IMR-90 (cell line): Measurements from ENCODE around the gene ABCA4. TPM values are rescaled to one million over a fixed set of nuclear protein-coding genes. Genes with fewer than 3 reads are reported as not detected.
A peak's percentile ranks its signal among the peaks of the same experiment; 100 is the strongest.

Experiments used
- ATAC-seq: fragments of 200-7000 bp; cut with Tn5 transposase; 2 replicates; pipeline ENCODE4 v1.9.1; 2020; ENCODE audit warnings: low read depth, mild to moderate bottlenecking, moderate library complexity
- BruUV-seq: library from RNA; stranded (reverse); fragments of 400-500 nt; replicated peaks from 2 replicates; lab custom pipeline; 2021; lab: Mats Ljungman, UMichigan
- CTCF ChIA-PET: fragments of 300-600 bp; formaldehyde crosslinking; extraction: SDS; loops from one replicate; lab custom pipeline; 2021; ENCODE audit warnings: antibody characterized with exemption; lab: Yijun Ruan, JAX
- POLR2A ChIA-PET: fragments of 300-600 bp; sonication (Branson Sonifier 250); formaldehyde crosslinking; loops from one replicate; lab custom pipeline; 2022; ENCODE audit warnings: antibody characterized with exemption; ENCODE audit not compliant: unreplicated experiment; lab: Charles Lee
- DNase-seq: peaks from one replicate; pipeline ENCODE4 v3.0.0; 2013
- H2AFZ ChIP-seq: replicated peaks from 2 replicates; pipeline ENCODE3; 2013; ENCODE audit warnings: low read length, mild to moderate bottlenecking; ENCODE audit not compliant: poor library complexity
- H2AK5ac ChIP-seq: 2 replicates; pipeline ENCODE4 v1.6.1; 2013; ENCODE audit warnings: low read depth, low read length, inconsistent platforms
- H2AK9ac ChIP-seq: replicated peaks from 2 replicates; pipeline ENCODE3; 2013; ENCODE audit warnings: mild to moderate bottlenecking, low read depth, low read length, moderate library complexity; ENCODE audit not compliant: poor library complexity
- H2BK120ac ChIP-seq: 2 replicates; pipeline ENCODE4 v1.6.1; 2013; ENCODE audit warnings: low read depth, low read length, inconsistent platforms
- H2BK15ac ChIP-seq: 3 replicates; pipeline ENCODE4 v1.6.1; 2013; ENCODE audit warnings: low read depth, low read length, inconsistent platforms
- H2BK20ac ChIP-seq: 2 replicates; pipeline ENCODE4 v1.6.1; 2013; ENCODE audit warnings: low read depth, mild to moderate bottlenecking, inconsistent platforms, low read length, moderate library complexity
- H2BK5ac ChIP-seq: 2 replicates; pipeline ENCODE4 v1.6.1; 2013; ENCODE audit warnings: mild to moderate bottlenecking, low read depth, low read length, inconsistent platforms; ENCODE audit not compliant: poor library complexity, severe bottlenecking
- H3K14ac ChIP-seq: replicated peaks from 2 replicates; pipeline ENCODE4 v1.6.1; 2013; ENCODE audit warnings: low read depth, low read length, inconsistent platforms
- H3K18ac ChIP-seq: 2 replicates; pipeline ENCODE4 v1.6.1; 2013; ENCODE audit warnings: low read depth, low read length, control low read depth
- H3K23ac ChIP-seq: 2 replicates; pipeline ENCODE4 v1.6.1; 2013; ENCODE audit warnings: low read depth, low read length, inconsistent platforms
- H3K27ac ChIP-seq: 2 replicates; pipeline ENCODE4 v1.5.1; 2013; ENCODE audit warnings: mild to moderate bottlenecking, control low read depth, low read length; ENCODE audit not compliant: insufficient read depth
- H3K27me3 ChIP-seq: 2 replicates; pipeline ENCODE4 v1.6.1; 2013; ENCODE audit warnings: low read length; ENCODE audit not compliant: control insufficient read depth, insufficient read depth
- H3K36me3 ChIP-seq: 2 replicates; pipeline ENCODE4 v1.6.1; 2013; ENCODE audit warnings: low read length, mixed read lengths; ENCODE audit not compliant: control insufficient read depth, insufficient read depth
- H3K4ac ChIP-seq: 2 replicates; pipeline ENCODE4 v1.6.1; 2013; ENCODE audit warnings: low read depth, low read length, inconsistent platforms
- H3K4me1 ChIP-seq: 2 replicates; pipeline ENCODE4 v1.6.1; 2013; ENCODE audit warnings: low read length, mixed read lengths; ENCODE audit not compliant: control insufficient read depth, insufficient read depth
- H3K4me2 ChIP-seq: 2 replicates; pipeline ENCODE4 v1.6.1; 2013; ENCODE audit warnings: low read depth, mild to moderate bottlenecking, control low read depth, low read length, moderate library complexity
- H3K4me3 ChIP-seq: 2 replicates; pipeline ENCODE4 v1.5.1; 2013; ENCODE audit warnings: low read depth, mild to moderate bottlenecking, control low read depth, low read length, moderate library complexity; ENCODE audit not compliant: insufficient read depth
- H3K56ac ChIP-seq: 2 replicates; pipeline ENCODE4 v1.6.1; 2013; ENCODE audit warnings: low read length, inconsistent platforms; ENCODE audit not compliant: insufficient read depth; ENCODE audit errors: extremely low read depth
- H3K79me1 ChIP-seq, 2 experiments: 2 replicates each; pipeline ENCODE4 v1.6.1; 2013; ENCODE audit warnings: low read length in 2 of 2, inconsistent platforms in 1 of 2, low read depth in 1 of 2
- H3K9ac ChIP-seq: 2 replicates; pipeline ENCODE4 v1.6.1; 2013; ENCODE audit warnings: low read depth, low read length, control low read depth
- H3K9me1 ChIP-seq: 2 replicates; pipeline ENCODE4 v1.6.1; 2013; ENCODE audit warnings: low read length, inconsistent platforms; ENCODE audit not compliant: insufficient read depth
- H3K9me3 ChIP-seq: 2 replicates; pipeline ENCODE4 v1.6.1; 2013; ENCODE audit warnings: low read length; ENCODE audit not compliant: control insufficient read depth, insufficient read depth
- H4K20me1 ChIP-seq: 2 replicates; pipeline ENCODE4 v1.6.1; 2013; ENCODE audit warnings: low read length, inconsistent platforms; ENCODE audit not compliant: insufficient read depth
- H4K5ac ChIP-seq: 2 replicates; pipeline ENCODE4 v1.6.1; 2013; ENCODE audit warnings: mild to moderate bottlenecking, low read depth, low read length, control low read depth
- H4K8ac ChIP-seq, 2 experiments: 2 replicates each; pipeline ENCODE4 v1.6.1; 2013; ENCODE audit warnings: low read depth in 2 of 2, low read length in 2 of 2, control low read depth in 1 of 2, inconsistent platforms in 1 of 2
- H4K91ac ChIP-seq: 2 replicates; pipeline ENCODE4 v1.6.1; 2013; ENCODE audit warnings: low read depth, low read length, inconsistent platforms; ENCODE audit not compliant: insufficient read depth
- ELK1 ChIP-seq: fragments of 150-350 bp; IDR thresholded peaks from 2 replicates; pipeline ENCODE4 v1.6.1; 2016; ENCODE audit warnings: low read depth, mild to moderate bottlenecking, low read length, moderate library complexity, borderline replicate concordance
- WGBS, 2 experiments: methylation state at CpG; one replicate each; pipeline versions ENCODE4 v1.1.5 to v1.1.7; 2013; ENCODE audit warnings: missing lambda C conversion rate in 2 of 2; ENCODE audit not compliant: insufficient read length in 1 of 2; ENCODE audit errors: extremely low coverage in 2 of 2; 5-methylcytosine and 5-hydroxymethylcytosine counted together
- dilution Hi-C: fragments of 300-500 bp; cut with HindIII; formaldehyde crosslinking; loops from one replicate; pipeline ENCODE4 v1.14.3; 2018; ENCODE audit warnings: low sequenced_read_pairs; ENCODE audit not compliant: unreplicated experiment
- in situ Hi-C: fragments of 300-500 bp; cut with MboI; formaldehyde crosslinking; loops from 3 replicates; pipeline ENCODE4 v1.14.3; 2019; ENCODE audit warnings: low sequenced_read_pairs, inconsistent platforms, mixed read lengths
- intact Hi-C: fragments of 100-400 bp; cut with micrococcal nuclease; formaldehyde crosslinking; loops from 2 replicates; pipeline ENCODE4 v1.10.0; 2022
- polyA plus RNA-seq, 3 experiments: library from polyadenylated mRNA; depleted of rRNA; stranded (reverse); fragments of >200 nt; gene quantifications; 2 replicates each; pipeline ENCODE4 v1.2.3, GENCODE V29; 2012; ENCODE audit warnings: low replicate concordance in 1 of 3
- total RNA-seq: library from RNA; depleted of rRNA; stranded (reverse); fragments of >200 nt; gene quantifications from 2 replicates; pipeline ENCODE4 v1.2.3, GENCODE V29; 2012
- TF ChIP-seq, protein P1 (sequence below): conservative IDR thresholded peaks from 2 replicates; pipeline ENCODE4 v1.5.1; 2012; ENCODE audit warnings: mild to moderate bottlenecking, low read depth, low read length, improper control_type of control experiment

ABCA4 gene
- total and polyA plus RNA-seq, 2 of the 4 experiments (the other 2 are of a cell fraction) = under 0.01 to 0.36 TPM

DNA sequence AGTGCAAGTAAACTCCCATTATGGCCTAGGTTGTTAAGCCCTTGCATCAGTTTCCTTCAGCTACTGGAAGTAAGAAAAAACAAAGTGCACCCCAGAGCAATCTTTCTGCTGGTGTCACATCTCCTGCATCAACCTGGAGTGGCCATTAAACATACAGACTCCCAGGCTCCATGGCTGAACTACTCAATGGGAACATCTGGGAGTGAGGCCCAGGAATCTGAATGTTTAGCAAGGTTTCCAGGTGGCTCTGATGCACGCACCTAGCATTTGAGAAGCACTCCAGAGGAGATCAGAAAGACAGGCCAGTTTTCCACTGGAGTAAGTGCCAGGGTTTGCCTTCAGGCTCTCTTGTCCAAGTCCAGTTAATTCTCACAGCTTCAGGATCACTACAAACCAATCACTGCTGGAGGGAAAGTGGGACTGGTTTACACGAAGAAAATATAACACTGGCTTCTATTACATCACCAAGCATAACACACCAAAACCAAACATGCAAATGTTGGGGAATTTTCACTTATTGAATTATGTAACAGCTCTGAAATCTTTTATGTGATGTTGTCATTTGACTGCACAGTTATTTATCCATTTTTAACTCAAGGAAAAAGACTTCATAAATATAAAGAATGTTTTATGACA lies 22.3 kb upstream of the ABCA4 start:
- Histone ChIP-seq H3K4ac (no peak overlapping the region), H3K4me1 (peaks cover 4% of the 10 kb centered on the region; the same call in 1 of the 2 replicates), H4K91ac (no peak overlapping the region), H3K27ac (no peak overlapping the region), H3K56ac (no peak overlapping the region), H3K18ac (no peak overlapping the region; the same call in 1 of the 2 replicates), H2AK9ac (no peak overlapping the region), H4K20me1 (no peaks in the 10 kb centered on the region), H2BK15ac (no peak overlapping the region), H3K9ac (no peak overlapping the region), H3K9me1 (no peaks in the 10 kb centered on the region), H3K27me3 (no peaks in the 10 kb centered on the region; the same call in 1 of the 2 replicates), H3K9me3 (no peaks in the 10 kb centered on the region), H4K5ac (no peak overlapping the region), H3K4me2 (no peak overlapping the region), H3K23ac (no peak overlapping the region), H2AFZ (no peak overlapping the region), H3K79me1 (no peaks in the 10 kb centered on the region), H3K4me3 (no peak overlapping the region), H4K8ac (no peak overlapping the region), H3K36me3 (no peaks in the 10 kb centered on the region), H3K14ac (no peak overlapping the region), H2AK5ac (no peak overlapping the region), H2BK5ac (no peak overlapping the region), H2BK20ac (no peak overlapping the region), H2BK120ac (no peak overlapping the region)
- DNase-seq (peak; percentile 38), ATAC-seq (peak; percentile 49)
- in situ Hi-C loops (no loop called here), intact Hi-C loops (loop anchor here (5.0 kb wide), 1 partner anchor 36 kb away; no protein-coding TSS in a partner anchor), dilution Hi-C loops (no loop called here)
- ChIA-PET CTCF (interaction anchor here (0.9 to 1.4 kb wide), 2 partner anchors 11 to 193 kb away, joined by 4 to 7 read pairs; no protein-coding TSS in a partner anchor), POLR2A (no interaction called here)
- WGBS, 2 experiments = no CpG with 5 or more reads among the region's 2 CpGs
- no TSS peak for BruUV-seq
- TF ChIP-seq, protein P1, sequence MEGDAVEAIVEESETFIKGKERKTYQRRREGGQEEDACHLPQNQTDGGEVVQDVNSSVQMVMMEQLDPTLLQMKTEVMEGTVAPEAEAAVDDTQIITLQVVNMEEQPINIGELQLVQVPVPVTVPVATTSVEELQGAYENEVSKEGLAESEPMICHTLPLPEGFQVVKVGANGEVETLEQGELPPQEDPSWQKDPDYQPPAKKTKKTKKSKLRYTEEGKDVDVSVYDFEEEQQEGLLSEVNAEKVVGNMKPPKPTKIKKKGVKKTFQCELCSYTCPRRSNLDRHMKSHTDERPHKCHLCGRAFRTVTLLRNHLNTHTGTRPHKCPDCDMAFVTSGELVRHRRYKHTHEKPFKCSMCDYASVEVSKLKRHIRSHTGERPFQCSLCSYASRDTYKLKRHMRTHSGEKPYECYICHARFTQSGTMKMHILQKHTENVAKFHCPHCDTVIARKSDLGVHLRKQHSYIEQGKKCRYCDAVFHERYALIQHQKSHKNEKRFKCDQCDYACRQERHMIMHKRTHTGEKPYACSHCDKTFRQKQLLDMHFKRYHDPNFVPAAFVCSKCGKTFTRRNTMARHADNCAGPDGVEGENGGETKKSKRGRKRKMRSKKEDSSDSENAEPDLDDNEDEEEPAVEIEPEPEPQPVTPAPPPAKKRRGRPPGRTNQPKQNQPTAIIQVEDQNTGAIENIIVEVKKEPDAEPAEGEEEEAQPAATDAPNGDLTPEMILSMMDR = no peak
- no peak for TF ChIP-seq ELK1
